ENCODE data around the gene OR2A14.
"Not testable (repeated sequence)": the region's sequence is repeated elsewhere in the genome, so short reads cannot be mapped to it uniquely, and the experiment has no call there.

DNA sequence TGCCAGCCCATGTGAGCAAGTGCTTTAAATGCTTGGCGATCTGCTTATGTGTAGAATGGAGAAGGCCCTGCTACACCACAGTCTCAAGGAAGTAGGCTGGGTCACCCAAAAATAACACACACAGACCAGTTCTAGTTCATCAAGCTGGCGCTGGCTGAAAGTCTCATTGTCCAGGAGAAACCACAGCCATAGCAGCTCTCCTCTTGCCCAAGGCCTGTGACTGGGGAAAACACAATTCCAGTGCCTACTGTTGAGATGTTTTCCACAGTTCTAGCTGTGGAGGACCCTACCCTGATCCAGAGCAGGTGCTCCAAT is 56.1 kb downstream of the OR2A14 start:
- not testable (repeated sequence) for TF ChIP-seq EZH2 (IDR thresholded peaks at IDR 0.05; ENCODE audit: low read length, missing control alignments)
- TF ChIP-seq, protein P1, sequence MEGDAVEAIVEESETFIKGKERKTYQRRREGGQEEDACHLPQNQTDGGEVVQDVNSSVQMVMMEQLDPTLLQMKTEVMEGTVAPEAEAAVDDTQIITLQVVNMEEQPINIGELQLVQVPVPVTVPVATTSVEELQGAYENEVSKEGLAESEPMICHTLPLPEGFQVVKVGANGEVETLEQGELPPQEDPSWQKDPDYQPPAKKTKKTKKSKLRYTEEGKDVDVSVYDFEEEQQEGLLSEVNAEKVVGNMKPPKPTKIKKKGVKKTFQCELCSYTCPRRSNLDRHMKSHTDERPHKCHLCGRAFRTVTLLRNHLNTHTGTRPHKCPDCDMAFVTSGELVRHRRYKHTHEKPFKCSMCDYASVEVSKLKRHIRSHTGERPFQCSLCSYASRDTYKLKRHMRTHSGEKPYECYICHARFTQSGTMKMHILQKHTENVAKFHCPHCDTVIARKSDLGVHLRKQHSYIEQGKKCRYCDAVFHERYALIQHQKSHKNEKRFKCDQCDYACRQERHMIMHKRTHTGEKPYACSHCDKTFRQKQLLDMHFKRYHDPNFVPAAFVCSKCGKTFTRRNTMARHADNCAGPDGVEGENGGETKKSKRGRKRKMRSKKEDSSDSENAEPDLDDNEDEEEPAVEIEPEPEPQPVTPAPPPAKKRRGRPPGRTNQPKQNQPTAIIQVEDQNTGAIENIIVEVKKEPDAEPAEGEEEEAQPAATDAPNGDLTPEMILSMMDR (conservative IDR thresholded peaks at IDR 0.05 in 1 of 2, IDR thresholded peaks at IDR 0.05 in 1 of 2; ENCODE audit: low read depth in 1 of 2, low read length in 2 of 2): not testable (repeated sequence)
